Ascending aorta (tissue), 2 donors: ENCODE data around the gene VCPKMT. TPM values are rescaled to one million over a fixed set of nuclear protein-coding genes. Genes with fewer than 3 reads are reported as not detected.

Experiments used
- DNase-seq, 2 donors: peaks; one replicate each; pipeline ENCODE4 v3.0.0-alpha.2; 2019; ENCODE audit warnings: low spot score in 2 of 2
- H3K27ac ChIP-seq, 2 donors: fragments of 200-600 bp; sonication (generic); one replicate each; pipeline ENCODE4 v1.5.1; 2016 to 2017; ENCODE audit warnings: mild to moderate bottlenecking in 1 of 2
- H3K27me3 ChIP-seq: fragments of 200-600 bp; sonication (generic); one replicate; pipeline ENCODE4 v1.5.1; 2017
- H3K36me3 ChIP-seq, 2 donors: fragments of 200-600 bp; sonication (generic); one replicate each; pipeline ENCODE4 v1.5.1; 2016
- H3K4me1 ChIP-seq, 2 donors: fragments of 200-600 bp; sonication (generic); one replicate each; pipeline ENCODE4 v1.5.1; 2016 to 2017; ENCODE audit warnings: mild to moderate bottlenecking in 1 of 2
- H3K4me3 ChIP-seq, 2 donors: fragments of 200-600 bp; sonication (generic); one replicate each; pipeline ENCODE4 v1.5.1; 2016 to 2017; ENCODE audit warnings: mild to moderate bottlenecking in 1 of 2
- H3K9me3 ChIP-seq, 2 donors: fragments of 200-600 bp; sonication (generic); one replicate each; pipeline ENCODE4 v1.5.1; 2016
- CTCF ChIP-seq, 3 experiments: fragments of 200-600 bp in 2 of 3; fragments of 450-650 bp in 1 of 3; sonication (generic) in 2 of 3; IDR thresholded peaks; one replicate each; pipeline ENCODE4 v1.5.1; 2016 to 2019; ENCODE audit warnings: antibody characterized with exemption in 3 of 3, mild to moderate bottlenecking in 1 of 3, moderate library complexity in 1 of 3
- intact Hi-C: fragments of 100-400 bp; cut with DNase I; formaldehyde crosslinking; loops from one replicate; pipeline ENCODE4 v1.15.1; 2023
- total RNA-seq: library from RNA; depleted of rRNA; stranded (reverse); fragments of >200 nt; gene quantifications from one replicate; pipeline ENCODE4 v1.1.0, GENCODE V29; 2016

The VCPKMT gene
- not detected for total RNA-seq

GRCh38 chr14:50116181-50116956 lies at the start of gene VCPKMT:
VCPKMT (minus strand) TSS chr14:50116572; CDS start chr14:50116552, 20 bp downstream.
- H3K4me1 ChIP-seq = peaks cover 0 to 10% of the 10 kb centered on the region in 2 donors
- intact Hi-C loops = loop anchor here (2.0 to 5.0 kb wide), 3 partner anchors 254 to 494 kb away; partner anchors contain the start of genes MGAT2, NEMF and RPL36AL
- no peaks in the 10 kb centered on the region for H3K27me3 ChIP-seq
- peaks cover 12 to 32% of the 10 kb centered on the region in 2 donors for H3K36me3 ChIP-seq
- TF ChIP-seq CTCF (IDR thresholded peaks at IDR 0.05) = no peak
- peak; percentile 74 to 97 for DNase-seq
- no peaks in the 10 kb centered on the region for H3K9me3 ChIP-seq
- peak within 1 kb of the TSS; percentile 82 to 85 for H3K27ac ChIP-seq
- peak within 1 kb of the TSS; percentile 84 for H3K4me3 ChIP-seq

GRCh38 chr14:50156111-50156510 lies 39.7 kb upstream of the VCPKMT start:
- Histone ChIP-seq H3K27ac (no peak overlapping the region), H3K27me3 (no peaks in the 10 kb centered on the region), H3K36me3 (peaks cover 24 to 44% of the 10 kb centered on the region in 2 donors), H3K4me3 (no peak overlapping the region), H3K9me3 (no peaks in the 10 kb centered on the region), H3K4me1 (no peaks in the 10 kb centered on the region)
- intact Hi-C loops = no loop called here
- no peak for DNase-seq
- TF ChIP-seq CTCF (IDR thresholded peaks at IDR 0.05) = no peak

- H3K4me1 ChIP-seq = no peaks in the 10 kb centered on the region
- TF ChIP-seq CTCF (IDR thresholded peaks at IDR 0.05) = no peak
- no peak overlapping the region for H3K4me3 ChIP-seq
- DNase-seq = no peak
- H3K27me3 ChIP-seq = no peaks in the 10 kb centered on the region
- intact Hi-C loops = no loop called here
- peaks cover 47 to 62% of the 10 kb centered on the region in 2 donors for H3K36me3 ChIP-seq
- no peak overlapping the region for H3K27ac ChIP-seq
- H3K9me3 ChIP-seq = no peaks in the 10 kb centered on the region
Measured at GRCh38 chr14:50148799-50149198, 32.4 kb upstream of the VCPKMT start.

- no peak overlapping the region for H3K4me3 ChIP-seq
- no peak for TF ChIP-seq CTCF (IDR thresholded peaks at IDR 0.05)
- no peak overlapping the region for H3K27ac ChIP-seq
- intact Hi-C loops = no loop called here
- DNase-seq = no peak
- no peaks in the 10 kb centered on the region for H3K27me3 ChIP-seq
- no peaks in the 10 kb centered on the region for H3K9me3 ChIP-seq
- H3K4me1 ChIP-seq = no peaks in the 10 kb centered on the region
- peaks cover 14 to 22% of the 10 kb centered on the region in 2 donors for H3K36me3 ChIP-seq
Measured at GRCh38 chr14:50139192-50139591, 22.8 kb upstream of the VCPKMT start.

- TF ChIP-seq CTCF (IDR thresholded peaks at IDR 0.05) = no peak
- Histone ChIP-seq H3K36me3 (peaks cover 28 to 31% of the 10 kb centered on the region in 2 donors), H3K27ac (no peak overlapping the region), H3K9me3 (no peaks in the 10 kb centered on the region), H3K4me1 (no peaks in the 10 kb centered on the region), H3K27me3 (no peaks in the 10 kb centered on the region), H3K4me3 (no peak overlapping the region)
- DNase-seq = no peak
- intact Hi-C loops = no loop called here
Measured at GRCh38 chr14:50127802-50128201, 11.4 kb upstream of the VCPKMT start.
